ENCODE results near the gene U2SURP.

DNA sequence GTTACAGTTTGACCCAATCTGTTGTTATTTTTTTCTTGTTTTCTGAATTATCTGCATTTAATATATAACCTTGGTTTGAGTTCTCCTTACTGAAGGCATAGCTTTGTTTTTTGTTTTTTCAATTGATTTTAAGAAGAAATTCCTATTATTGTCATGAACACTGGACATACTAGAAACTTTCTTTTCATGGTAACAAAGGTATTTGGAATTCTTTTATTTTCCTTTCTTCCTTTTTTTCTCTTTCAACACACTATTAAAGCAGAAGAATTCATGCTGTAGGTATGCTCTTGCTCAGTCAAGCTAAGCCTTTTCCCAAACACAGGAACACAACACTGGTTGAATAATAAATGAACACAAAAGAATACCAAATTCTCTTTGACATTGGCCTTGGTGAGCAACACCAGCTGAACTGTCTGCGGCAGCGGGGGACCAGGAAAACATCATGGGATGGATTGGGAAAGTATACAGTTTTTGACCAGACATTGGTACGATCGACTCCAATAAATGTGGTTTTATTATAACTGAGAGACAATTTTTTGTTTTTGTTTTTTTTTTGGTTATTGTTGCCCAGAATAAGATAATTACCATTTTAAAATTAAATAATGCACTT, 23.1 kb downstream of the U2SURP start:
- TF ChIP-seq POLR2A (IDR thresholded peaks at IDR 0.05) = no peak
- TF ChIP-seq, protein P1, sequence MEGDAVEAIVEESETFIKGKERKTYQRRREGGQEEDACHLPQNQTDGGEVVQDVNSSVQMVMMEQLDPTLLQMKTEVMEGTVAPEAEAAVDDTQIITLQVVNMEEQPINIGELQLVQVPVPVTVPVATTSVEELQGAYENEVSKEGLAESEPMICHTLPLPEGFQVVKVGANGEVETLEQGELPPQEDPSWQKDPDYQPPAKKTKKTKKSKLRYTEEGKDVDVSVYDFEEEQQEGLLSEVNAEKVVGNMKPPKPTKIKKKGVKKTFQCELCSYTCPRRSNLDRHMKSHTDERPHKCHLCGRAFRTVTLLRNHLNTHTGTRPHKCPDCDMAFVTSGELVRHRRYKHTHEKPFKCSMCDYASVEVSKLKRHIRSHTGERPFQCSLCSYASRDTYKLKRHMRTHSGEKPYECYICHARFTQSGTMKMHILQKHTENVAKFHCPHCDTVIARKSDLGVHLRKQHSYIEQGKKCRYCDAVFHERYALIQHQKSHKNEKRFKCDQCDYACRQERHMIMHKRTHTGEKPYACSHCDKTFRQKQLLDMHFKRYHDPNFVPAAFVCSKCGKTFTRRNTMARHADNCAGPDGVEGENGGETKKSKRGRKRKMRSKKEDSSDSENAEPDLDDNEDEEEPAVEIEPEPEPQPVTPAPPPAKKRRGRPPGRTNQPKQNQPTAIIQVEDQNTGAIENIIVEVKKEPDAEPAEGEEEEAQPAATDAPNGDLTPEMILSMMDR (IDR thresholded peaks at IDR 0.05) = no peak

All from lower leg skin (tissue), 3 donors.